HG03196 (cell line): ENCODE data around the gene ZNF91.
"Not testable (repeated sequence)": the region's sequence is repeated elsewhere in the genome, so short reads cannot be mapped to it uniquely, and the experiment has no call there.

ENCODE experiments used
- ATAC-seq: cut with Tn5 transposase; IDR thresholded peaks from one replicate; pipeline ENCODE4 v1.9.1; 2021; ENCODE audit not compliant: unreplicated experiment

Gene ZNF91

DNA sequence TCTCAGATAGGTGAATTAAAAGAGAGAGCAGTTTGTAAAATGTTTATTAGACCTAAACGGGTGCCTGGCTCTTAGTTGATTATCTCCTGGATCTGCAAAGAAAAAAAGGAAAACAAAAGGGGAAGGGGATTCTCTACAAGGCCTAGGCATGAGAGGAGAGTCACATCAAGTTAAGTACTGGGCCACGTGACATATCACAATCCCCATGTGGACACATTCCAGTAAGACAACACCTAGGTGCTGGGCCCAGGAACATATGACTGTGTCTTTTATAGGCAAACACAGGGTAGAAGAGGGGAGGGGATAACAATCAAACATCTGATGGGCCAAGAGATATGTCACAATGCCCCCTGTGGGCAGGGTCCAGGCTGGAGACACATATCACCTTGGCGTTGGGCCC, 4.2 kb upstream of the ZNF91 start:
- ATAC-seq, result no peak

GRCh38 chr19:23395722-23396117, 449 bp upstream of the ZNF91 start:
- not testable (repeated sequence) for ATAC-seq

- ATAC-seq, result no peak
Observed at GRCh38 chr19:23394511-23394910, 760 bp downstream of the ZNF91 start.

DNA sequence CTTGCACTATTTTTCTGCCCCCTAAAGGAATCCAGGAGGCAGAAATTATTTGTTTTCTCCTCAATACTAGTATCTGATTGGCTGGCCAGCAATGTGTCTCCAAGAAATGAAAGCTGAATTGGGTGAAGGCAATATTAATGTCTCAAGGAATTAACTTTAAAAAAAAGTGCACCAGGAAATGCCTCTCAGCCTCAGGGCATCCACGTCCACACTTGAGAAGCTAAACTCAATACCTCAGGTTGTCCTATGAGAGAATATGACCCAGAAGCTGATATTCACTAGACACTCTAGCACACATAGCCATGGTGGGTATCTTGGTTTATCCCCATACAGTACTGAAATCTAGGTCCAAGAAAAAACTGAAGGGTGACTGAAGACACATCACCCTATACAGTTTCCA, 2.1 kb downstream of the ZNF91 start:
- no peak for ATAC-seq

DNA sequence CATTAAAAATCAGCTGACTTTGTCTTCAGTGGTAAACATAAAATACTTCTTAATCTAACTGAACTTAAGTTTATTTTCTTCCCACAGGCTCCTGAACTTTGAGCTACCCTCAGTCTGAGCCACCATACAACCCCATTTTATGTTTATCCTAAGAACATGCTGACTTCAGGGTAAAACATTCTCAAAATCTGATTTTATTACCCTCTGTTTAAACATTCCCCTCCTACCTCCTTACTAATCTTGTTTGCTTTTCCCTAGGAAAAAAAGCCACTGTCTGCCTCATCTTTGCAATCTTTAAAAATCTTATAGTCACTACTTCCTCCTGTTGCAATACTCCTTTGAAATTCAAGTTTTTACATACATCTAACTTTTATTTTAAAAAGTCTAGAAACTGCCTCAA, 4.0 kb downstream of the ZNF91 start:
- no peak for ATAC-seq

DNA sequence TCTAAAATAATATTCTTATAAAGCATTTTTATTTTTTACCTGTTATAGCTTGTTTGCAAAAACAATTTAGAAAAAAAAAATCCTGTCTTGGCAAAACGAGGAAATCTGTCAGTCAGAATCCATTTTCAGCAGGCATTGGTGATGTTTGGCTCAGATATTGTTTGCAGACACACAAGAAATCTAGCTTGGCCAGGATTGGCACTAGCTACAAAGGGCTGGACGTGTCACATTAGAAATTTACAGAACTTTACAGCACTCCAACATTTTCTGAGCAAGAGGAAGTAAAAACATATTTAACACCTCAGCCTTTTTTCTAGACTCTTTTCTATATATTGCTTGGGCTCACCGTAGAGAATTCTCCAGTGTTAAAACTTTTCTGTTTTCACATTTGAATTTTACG, 9.9 kb downstream of the ZNF91 start:
- ATAC-seq, result no peak

DNA sequence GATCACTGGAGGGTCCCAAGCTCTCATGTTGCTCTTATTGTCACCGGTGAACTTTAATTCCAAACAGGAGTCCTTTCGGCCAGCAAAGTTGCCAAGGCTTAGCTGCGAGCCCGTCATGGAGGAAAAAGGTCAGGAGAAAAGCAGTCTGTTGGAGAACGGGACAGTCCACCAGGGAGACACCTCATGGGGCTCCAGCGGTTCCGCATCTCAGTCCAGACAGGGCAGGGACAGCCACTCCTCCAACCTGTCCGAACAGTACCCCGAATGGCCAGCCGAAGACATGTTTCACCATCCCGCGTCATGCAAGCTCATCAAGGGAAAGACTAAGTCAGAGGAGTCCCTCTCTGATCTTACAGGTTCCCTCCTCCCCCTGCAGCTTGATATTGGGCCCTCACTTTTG, 10.4 kb downstream of the ZNF91 start:
- no peak for ATAC-seq

DNA sequence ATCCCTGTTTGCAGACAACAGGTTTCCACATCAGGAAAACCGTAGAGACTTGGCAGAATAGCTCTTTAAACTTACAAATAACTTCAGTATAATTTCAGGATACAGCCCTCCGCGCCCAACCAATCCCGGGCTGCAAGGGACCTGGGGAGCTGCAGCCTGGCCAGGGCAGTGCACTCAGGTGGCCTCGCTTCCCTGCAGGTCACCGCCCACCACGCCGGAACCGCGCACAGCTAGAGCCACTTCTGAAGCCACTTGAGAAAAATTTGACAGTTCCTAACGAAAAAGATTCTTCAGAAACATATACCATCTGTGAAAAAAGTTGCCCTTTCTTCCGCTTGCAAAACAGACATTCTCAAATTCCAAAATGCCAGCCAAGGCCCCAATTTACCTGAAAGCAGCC, 11.1 kb downstream of the ZNF91 start:
- ATAC-seq, result no peak

DNA sequence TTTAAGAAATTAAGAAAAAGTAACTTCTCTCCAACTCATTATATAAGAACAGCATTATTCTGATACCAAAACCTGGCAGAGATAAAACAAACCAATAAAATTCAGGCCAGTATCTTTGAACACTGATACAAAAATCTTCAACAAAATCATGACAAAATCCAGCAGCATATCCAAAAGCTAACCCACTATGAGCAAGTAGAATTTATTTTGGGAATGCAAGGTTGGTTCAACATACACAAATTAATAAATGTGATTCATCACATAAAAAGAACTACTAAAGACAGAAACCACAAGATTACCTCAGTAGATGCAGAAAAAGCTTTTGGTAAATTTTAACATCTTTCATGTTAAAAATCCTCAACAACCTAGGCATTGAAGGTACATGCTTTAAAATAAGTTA, 12.3 kb downstream of the ZNF91 start:
- no peak for ATAC-seq

DNA sequence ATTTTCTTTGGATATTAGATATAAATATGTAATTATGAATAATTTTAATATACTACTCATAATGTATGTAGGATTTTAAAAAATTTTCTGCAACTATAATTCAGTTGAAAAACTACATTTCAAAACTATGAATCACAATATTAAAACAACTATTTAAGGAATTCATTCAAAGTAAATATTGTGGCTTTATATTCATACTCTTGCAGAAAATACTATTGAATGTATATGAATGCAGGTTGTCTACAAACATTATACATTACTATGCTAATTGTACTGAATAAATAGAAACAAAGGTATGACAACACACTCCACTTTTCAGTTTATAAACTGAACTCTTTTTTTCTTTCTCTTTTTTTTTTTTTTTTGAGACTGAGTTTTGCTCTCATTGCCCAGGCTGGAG, 14.2 kb downstream of the ZNF91 start:
- ATAC-seq, result no peak

DNA sequence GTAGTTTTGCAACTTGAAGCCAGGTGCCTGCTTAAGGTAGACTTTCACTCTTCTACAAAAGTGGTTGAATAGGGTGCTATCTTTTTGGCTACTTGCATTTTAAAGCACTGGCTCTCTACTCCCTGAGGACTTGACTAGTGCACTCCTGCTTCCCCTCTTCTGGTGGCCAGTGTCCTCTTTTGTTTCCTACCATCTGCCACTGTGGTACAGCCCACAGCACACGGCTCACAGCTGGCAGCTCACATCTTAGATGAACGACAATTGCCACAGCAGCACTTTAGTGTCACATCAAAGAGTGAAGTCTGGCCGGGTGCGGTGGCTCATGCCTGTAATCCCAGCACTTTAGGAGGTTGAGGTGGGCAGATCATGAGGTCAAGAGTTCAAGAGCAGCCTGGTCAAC, 15.6 kb downstream of the ZNF91 start:
- not testable (repeated sequence) for ATAC-seq

GRCh38 chr19:23378948-23379347, 16.3 kb downstream of the ZNF91 start:
- no peak for ATAC-seq

GRCh38 chr19:23377276-23377675, 18.0 kb downstream of the ZNF91 start:
- ATAC-seq, result no peak

DNA sequence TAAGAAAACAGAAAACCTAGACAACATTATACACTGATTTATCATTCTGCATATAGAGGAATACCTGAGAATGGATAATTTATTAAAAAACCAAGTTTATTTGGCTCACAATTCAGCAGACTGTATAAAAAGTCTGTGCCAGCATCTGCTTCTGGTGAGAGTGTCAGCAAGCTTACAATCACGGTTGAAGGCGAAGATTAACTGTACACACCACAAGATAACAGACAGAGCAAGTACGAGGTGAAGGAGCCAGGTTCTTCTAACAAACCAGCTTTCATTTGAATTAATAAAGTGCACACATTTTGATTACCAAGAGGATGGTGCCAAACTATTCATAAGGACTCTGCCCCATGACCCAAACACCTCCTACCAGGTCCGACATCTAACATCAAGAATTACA, 28.8 kb downstream of the ZNF91 start:
- no peak for ATAC-seq

DNA sequence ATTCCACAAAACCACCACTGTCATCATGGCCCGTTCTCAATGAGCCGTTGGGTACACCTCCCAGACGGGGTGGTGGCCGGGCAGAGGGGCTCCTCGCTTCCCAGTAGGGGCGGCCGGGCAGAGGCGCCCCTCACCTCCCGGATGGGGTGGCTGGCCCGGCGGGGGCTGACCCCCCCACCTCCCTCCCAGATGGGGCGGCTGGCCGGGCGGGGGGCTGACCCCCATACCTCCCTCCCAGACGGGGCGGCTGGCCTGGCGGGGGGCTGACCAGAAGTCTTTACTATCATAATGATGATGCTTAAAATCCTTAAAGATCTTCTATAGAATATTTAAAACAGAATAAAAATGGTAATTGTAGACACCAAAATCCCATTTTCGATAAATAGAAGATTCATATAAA, 29.2 kb downstream of the ZNF91 start:
- not testable (repeated sequence) for ATAC-seq

- no peak for ATAC-seq
Observed at GRCh38 chr19:23365222-23365621, 30.0 kb downstream of the ZNF91 start.

DNA sequence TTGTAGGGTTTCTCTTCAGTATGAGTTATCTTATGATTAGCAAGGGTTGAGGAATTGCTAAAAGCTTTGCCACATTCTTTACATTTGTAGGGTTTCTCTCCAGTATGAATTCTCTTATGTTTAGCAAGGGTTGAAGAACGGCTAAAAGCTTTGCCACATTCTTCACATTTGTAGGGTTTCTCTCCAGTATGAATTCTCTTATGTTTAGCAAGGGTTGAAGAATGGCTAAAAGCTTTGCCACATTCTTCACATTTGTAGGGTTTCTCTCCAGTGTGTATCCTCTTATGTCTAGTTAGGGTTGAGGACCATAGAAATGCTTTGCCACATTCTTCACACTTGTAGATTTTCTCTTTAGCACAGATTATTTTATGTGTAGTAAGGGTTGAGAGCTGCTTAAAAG, 33.4 kb downstream of the ZNF91 start:
- not testable (repeated sequence) for ATAC-seq

DNA sequence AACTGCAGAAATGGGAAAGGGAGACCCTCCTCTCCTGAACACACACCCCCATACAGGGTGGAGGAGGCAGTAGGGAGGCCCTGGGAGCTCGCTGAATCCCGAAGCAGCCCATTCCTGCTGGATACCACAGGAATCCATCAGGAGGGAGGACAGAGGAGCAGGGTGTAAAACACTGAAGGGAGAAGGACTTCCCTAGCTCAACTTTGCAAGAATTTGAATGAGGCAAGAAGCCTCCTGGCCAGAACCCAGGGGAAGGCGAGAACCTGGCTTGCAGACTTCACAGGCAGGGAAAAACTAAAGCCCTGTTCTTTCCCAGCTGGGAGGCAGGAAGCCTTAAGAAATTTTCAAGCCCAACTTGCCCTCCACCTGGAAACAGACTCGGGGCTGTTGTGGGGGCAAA, 43.5 kb downstream of the ZNF91 start:
- no peak for ATAC-seq

- no peak for ATAC-seq
Observed at GRCh38 chr19:23346696-23347095, 48.6 kb downstream of the ZNF91 start.

DNA sequence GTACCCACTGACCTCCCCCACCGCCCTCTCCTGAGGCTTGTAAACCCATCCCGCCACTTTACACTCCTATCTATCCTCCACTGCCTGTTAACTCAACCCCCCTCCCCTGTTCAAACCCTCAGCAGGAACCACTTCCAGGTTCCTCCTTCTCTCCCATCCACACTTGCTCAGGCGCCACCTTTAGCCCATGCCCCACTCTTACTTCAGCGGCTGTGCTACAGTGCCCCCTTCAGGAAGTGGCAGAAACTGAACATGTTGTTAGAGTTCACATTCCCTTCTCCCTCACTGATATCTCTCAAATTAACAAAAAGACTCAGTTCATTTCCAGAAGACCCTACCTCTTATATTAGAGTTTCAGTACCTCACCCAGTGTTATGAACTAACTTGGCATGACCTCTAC, 49.4 kb downstream of the ZNF91 start:
- no peak for ATAC-seq

DNA sequence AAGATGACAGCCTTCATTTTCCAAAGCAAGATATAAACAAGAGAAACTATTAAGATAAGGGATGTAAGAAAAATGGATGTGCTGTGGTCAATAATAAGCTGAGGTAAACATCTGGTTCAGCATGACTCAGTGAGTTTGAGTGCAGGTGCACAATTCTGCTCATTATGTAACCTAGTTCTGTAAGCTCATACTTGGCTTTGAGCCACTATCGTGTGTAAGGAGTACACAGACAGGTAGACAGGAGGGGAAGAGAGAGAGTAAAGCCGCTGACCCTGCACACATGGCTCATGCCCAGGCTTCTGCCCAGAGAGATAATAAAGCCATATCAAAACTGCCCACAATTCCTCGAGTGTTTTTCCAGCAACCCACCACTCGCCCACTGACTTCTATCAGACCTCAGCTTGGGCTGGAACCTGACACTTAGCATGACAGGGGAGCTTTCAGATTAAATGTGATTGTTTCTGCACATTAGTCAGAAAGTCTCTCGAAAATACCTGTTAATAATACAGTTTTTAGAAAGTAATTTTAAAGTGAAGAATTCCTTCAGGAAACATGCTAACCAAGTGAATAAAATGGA, 51.7 kb downstream of the ZNF91 start:
- no peak for ATAC-seq

DNA sequence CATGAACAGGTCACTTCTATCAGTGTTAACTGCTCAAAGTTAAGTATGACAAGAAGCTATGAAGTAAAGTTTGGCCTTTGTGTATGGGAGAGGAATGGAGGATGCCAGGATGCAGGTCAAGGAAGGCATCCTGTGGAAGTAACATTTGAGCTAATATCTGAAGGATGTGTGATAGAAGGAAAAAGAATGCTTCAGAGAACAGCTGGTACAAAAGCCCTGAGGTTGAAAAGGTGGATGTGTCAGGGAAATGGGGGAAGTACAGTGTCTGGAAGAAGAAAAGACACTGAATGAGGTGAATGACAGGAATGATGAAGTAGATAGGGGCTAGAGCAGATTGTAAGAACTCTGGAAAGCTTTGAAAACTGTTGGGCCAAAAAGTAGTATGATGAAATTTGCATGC, 67.1 kb downstream of the ZNF91 start:
- no peak for ATAC-seq

DNA sequence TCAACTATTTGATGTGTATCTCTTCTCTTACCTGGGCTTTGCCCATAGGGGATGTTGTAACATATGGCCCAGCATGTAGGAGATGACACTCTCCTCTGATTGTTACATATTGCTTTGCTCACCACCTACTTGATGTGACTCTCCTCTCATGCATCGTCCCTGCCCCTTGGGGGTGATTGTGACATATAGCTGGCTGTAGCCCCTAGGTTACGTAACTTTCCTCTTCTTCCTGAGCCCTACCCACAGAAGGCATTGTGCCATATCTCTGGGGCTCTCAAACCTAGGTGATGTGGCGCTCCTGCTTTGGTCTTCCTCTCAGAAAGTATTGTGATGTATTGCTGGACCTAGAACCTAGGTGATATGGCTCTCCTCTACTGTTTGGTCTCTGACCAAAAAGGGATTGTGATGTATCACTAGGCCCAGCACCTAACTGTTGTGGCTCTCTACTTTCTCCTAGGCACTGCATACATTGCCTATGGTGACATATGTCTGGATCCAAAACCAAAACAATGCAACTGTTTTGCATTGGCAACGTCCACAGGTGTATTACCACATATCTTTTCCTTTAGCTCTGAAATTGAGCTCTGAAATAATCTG, 73.2 kb downstream of the ZNF91 start:
- no peak for ATAC-seq
